GM19467 (cell line): ENCODE measurements around the gene BLMH.
"Not testable (repeated sequence)": the region's sequence is repeated elsewhere in the genome, so short reads cannot be mapped to it uniquely, and the experiment has no call there.

Source experiments
- ATAC-seq: cut with Tn5 transposase; IDR thresholded peaks from one replicate; pipeline ENCODE4 v1.9.1; 2021; ENCODE audit warnings: mild to moderate bottlenecking, moderate library complexity; ENCODE audit not compliant: unreplicated experiment

The BLMH gene

DNA sequence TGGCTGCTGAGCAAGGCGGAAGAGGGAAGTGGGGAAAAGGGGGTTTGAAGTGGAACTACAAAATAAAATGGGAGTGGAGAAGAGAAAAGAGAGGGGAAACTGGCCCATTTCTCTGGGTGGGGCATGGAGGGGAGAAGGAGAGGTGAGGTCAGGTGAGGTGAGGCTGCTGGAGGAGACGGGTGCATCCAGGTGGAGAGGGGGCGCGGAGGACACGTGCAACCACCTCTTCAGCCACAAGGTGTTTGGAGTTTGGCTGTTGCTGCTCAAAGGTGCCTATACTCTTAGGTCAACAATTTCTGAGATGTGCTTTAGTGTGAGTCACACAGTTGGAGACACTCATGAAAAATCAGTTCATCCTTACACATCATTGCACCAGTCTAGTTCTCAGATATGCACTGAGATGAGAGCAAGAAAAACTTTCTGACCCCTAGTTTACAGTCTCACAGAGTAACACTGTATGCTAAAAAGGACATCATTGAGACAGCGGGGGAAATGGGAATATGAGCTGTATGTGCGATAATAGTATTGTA is 61.1 kb downstream of the BLMH start:
- ATAC-seq: no peak

GRCh38 chr17:30230009-30230408 is 61.7 kb downstream of the BLMH start:
- not testable (repeated sequence) for ATAC-seq

GRCh38 chr17:30229012-30229411 is 62.7 kb downstream of the BLMH start:
- no peak for ATAC-seq

GRCh38 chr17:30228011-30228410 is 63.7 kb downstream of the BLMH start:
- ATAC-seq: no peak

DNA sequence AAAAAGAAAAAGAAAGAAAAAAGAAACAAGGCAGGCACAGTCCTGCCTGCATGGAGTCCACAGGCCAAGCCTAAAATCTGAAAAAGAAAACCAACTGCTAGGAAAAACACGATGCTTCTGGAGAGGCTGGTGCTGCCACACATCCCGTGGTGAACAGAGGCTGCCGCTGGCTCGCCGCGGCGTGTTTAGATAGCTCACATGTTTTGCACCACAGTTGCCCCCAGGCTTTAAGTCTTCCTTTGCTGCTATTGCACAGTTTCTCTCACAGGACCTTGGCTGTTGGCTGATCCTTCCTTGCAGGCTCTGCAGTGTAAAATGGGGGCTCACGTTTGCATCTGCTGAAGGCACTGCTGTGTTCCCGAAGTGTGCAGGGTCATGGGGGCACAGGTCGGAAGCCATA is 64.9 kb downstream of the BLMH start:
- no peak for ATAC-seq

- ATAC-seq: no peak
These were observed 65.7 kb downstream of the BLMH start for GRCh38 chr17:30225919-30226553.

DNA sequence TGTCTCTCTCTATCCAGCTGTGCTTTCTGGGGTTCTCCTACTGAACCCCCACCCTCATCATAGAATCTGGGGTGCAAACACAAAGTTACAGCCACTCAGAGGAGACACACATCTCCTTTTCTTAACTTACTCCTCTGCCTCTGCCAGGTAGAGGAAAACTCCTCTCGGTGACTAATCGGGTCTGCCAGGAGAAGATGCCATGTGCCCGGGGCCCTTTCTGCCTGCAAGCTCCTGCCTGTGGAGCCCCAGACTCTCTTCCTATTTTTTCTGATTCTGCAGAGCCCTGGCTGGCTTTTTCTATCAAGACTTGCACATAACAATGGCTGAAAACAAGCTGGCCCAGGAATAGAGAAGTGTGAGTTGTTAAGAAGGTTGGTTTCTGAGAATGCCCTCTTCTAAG is 66.6 kb downstream of the BLMH start:
- ATAC-seq: no peak

- no peak for ATAC-seq
These were observed 67.3 kb downstream of the BLMH start for GRCh38 chr17:30224419-30224960.

DNA sequence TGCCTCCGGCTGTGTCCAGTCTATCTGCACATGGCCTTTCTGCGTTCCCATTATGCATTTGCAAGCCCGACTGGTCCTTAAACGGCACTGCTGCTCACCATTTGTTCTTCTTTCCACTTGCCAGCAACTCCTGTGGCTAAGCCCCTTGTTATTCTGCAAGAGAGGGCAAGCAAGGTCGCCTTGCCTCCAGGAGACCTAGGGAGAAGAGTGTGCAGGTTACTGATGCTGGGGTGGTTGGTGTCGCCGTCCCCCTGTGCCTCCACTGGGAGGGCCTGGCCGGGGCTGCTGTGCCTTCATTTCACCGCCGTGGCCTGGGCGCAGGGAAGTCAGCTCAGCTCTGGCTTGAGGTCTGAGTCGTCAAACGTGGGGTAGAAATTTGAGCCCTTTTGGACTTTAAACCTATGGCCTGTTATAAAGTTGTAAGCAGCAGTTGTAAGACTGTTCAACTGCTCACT is 69.0 kb downstream of the BLMH start:
- no peak for ATAC-seq

GRCh38 chr17:30222251-30222650 is 69.5 kb downstream of the BLMH start:
- no peak for ATAC-seq

DNA sequence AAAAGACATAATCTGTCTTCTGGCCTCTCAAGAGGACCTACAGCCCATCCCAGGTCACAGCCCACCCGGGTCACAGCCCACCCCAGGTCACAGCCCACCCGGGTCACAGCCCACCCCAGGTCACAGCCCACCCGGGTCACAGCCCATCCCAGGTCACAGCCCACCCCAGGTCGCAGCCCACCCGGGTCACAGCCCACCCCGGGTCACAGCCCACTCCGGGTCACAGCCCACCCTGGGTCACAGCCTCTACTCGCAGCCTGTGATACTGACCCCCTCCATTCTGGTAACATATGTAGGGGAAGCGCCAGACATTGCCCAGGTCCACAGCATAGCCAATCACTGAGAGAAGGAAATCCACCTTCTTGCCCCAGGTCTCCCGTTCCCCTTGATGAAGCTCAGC is 70.4 kb downstream of the BLMH start:
- no peak for ATAC-seq

DNA sequence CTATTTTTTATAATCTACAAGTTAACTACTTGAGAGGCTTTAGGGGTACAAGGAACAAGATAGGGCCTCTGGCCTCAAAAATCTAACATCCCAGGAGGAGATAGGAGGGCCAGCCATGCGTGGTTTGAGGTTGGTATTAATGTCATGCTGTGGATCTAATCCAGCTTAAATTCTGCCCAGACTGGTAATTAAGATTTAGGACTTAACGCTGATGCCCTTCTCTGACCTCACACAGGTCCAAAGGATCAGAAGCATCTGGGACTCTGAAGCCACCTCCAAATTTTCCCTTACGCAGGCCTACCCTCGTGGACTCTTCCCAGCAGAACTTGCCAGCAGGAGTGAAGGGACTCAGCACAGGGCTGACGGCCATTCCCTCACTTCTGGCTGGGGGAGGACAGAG is 71.3 kb downstream of the BLMH start:
- no peak for ATAC-seq

DNA sequence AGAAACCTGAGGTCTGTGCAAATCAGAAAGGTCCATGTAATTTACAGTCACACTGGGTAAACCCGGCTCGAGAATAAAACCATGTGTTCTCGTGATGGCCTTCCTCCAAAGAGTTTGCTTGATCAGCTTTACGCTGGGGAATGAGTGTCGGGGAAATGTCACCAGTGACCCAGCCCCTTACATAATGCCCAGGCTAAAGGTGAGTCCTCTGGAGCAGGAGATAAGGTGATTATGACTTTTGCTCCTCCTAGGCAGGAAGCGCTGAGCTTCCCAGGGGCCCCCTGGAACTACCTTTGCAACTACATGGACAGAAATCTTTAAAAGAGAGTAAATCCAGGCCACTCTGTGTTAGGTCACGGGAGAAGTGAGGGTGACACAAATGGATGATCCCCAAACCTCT is 71.9 kb downstream of the BLMH start:
- ATAC-seq: no peak

DNA sequence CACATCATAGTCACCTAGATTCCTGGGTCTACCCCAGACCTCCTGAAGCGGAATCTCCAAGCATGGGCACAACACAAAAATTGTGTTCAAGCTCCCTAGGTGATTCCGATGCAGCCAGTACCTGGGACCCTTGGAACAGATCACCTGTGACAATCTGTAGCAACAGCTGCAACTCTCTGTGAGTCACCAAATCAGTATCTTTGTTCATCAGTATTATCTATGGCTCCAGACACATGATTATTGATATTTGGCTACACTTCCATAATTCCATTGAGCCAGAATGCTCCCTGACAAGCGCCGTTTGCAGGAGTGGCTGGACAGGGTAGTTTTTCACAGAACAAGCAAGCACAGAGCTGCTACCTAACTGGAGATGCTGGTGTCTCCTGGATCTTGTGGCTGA is 72.4 kb downstream of the BLMH start:
- ATAC-seq: no peak

DNA sequence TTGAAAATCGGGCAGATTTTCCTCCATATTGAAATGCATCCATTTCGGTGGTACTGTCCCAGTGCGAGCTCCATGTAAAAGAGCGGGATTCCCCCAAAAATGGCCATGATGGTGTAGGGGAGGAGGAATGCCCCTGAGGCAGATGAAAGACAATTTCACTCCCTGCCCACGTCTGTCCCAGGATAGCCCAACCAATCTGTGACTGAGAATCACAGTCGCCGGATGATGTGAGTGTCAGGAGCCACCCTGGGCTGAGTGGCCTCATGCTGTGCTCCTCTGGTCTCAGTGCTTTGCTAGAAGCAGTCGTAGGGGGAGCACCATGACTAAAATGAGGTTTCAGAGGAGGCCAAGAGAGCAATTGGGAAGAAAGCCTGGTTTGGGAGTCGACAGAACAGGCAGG is 72.9 kb downstream of the BLMH start:
- ATAC-seq: no peak

GRCh38 chr17:30217746-30218245 is 73.9 kb downstream of the BLMH start:
- no peak for ATAC-seq

DNA sequence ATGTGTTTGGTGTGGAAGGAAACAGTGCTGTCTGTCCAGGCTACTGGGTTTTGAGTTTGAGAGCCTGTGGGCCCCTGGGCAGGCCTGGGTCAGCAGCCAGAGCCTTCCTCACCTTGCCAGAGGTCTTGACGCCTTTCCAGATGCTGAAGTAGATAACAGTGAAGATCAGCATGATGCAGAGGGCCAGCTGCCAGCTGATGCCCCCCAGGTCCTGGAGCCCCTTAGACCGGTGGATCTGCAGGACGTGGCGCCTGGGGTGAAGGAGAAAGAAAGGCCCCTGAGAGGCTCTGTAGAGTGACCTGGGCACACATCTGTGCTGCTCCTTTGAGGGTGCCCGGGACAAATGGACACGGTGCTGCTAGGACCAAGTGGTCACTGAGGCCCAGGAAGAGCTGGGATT is 74.7 kb downstream of the BLMH start:
- no peak for ATAC-seq

GRCh38 chr17:30212750-30213149 is 79.0 kb downstream of the BLMH start:
- ATAC-seq: peak; percentile 57

DNA sequence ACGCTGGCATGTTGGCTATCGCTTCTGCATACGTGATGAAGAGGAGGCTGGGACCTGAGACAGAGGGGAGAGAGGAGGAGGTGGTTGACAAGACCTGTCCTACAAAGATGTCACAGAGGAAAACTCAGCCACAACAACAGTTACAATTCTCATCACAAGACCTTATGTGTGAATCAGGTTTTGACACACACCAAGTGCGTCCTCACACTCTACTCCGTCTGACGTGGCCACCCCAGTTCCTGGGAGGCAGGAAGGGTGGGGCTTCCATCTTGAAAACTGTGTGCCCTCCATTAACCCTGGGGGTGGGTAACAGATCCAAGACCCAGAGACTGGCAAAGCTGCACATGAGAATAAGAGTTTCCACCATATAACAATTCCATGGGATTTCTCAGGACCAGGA is 80.4 kb downstream of the BLMH start:
- no peak for ATAC-seq

DNA sequence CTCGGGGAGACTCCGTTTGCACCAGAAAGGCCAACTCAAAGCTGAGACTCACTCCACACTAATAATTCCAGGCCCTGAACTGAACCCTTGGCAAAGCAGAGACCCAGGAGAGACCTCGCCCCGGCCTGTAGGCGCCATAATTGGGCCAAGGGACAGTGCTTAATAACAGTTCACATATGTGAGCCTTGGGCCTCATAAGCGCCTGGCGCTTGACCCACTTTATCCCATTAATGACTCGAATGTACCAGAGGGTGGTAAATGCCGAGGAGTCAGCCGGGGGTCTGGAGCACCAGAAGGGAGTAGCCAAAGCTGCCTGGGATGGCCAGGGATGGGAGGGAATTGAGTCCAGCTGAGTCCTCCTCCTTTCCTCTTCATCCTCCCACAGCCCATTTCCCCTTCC is 80.8 kb downstream of the BLMH start:
- no peak for ATAC-seq

DNA sequence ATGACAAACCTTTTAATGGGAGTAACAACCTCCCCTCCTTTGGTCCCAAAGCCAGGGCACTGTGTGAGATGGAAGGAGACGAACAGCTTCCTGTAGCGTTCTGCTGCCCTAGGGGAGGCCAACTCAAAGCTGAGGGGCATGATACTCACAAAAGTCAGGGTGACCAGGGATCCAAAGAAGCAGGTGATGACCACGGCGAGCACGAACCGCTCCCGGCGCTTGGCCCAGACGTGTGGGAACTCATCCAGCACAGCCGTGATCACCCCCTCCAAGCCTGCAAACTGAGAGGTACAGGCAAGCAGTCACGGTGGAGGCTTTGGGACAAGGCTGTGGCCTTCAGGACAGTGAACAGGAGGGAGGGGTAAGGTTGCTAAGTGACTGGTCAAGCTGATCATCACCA is 81.4 kb downstream of the BLMH start:
- ATAC-seq: no peak

DNA sequence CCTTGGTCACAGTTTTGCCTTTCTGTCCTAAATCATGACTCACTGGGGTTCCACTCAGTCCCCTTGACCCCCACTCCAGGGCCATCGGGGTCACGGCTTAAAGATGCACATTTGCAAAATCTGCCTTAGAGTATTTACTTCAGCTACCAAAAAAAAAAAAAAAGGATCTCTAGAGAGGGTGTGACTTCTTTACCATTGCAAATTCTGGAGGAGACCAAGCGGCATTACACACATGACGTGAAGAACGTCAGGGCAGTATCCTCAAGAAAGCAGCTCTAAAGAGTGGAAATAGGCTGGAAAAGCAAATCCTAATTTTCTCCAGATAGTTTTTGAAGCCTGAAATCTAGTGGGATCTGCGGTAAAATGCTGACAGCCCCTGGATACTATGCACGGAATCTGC is 81.8 kb downstream of the BLMH start:
- ATAC-seq: no peak

DNA sequence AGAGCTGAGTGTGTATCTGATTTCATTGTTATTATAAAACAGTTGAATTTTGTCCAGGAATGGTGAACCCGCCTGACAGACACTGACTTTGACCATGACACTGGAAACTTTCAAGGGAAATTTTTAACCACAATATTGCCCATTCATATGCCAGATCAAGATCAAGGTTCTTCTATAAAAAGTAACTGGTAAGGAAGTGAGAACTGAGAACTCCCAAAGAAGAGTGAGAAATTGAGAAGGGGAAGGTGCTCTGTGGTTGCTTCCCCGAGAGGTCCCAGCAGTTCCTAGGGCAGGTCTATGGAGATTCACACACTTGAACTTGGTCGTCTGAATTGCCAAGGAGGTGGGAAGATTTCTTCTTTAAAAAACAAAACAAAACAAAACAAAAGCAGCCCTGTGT is 83.5 kb downstream of the BLMH start:
- ATAC-seq: no peak
